Measurements from ENCODE around the gene BLVRA.
A peak's percentile ranks its signal among the peaks of the same experiment; 100 is the strongest.
"Not testable (repeated sequence)": the region's sequence is repeated elsewhere in the genome, so short reads cannot be mapped to it uniquely, and the experiment has no call there.

Gene BLVRA, protein sequence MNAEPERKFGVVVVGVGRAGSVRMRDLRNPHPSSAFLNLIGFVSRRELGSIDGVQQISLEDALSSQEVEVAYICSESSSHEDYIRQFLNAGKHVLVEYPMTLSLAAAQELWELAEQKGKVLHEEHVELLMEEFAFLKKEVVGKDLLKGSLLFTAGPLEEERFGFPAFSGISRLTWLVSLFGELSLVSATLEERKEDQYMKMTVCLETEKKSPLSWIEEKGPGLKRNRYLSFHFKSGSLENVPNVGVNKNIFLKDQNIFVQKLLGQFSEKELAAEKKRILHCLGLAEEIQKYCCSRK

GRCh38 chr7:43758029-43758821, at the start of gene BLVRA:
Gene BLVRA, plus strand, starts transcription at chr7:43758680. Its CDS starts 12,479 bp downstream, at chr7:43771159.
- peak; percentile 77 for DNase-seq

GRCh38 chr7:43711503-43711902, 47.0 kb upstream of the BLVRA start:
- no peak for DNase-seq

- DNase-seq = not testable (repeated sequence)
These were observed 42.5 kb upstream of the BLVRA start for GRCh38 chr7:43715966-43716365.

DNA sequence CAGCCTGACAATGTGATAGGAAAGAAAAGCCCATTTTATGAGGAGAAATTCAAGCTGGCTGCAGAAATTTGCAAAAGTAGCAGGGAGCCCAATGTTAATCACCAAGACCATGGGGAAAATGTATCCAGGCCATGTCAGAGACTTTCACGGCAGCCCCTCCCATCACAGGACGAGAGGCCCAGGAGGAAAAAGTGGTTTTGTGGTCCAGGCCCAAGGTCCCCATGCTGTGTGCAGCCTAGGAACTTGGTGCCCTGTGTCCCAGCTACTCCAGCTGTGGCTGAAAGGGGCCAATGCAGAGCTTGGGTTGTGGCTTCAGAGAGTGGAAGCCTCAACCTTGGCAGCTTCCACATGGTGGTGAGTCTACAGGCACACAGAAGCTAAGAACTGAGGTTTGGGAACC, 41.9 kb upstream of the BLVRA start:
- no peak for DNase-seq

DNA sequence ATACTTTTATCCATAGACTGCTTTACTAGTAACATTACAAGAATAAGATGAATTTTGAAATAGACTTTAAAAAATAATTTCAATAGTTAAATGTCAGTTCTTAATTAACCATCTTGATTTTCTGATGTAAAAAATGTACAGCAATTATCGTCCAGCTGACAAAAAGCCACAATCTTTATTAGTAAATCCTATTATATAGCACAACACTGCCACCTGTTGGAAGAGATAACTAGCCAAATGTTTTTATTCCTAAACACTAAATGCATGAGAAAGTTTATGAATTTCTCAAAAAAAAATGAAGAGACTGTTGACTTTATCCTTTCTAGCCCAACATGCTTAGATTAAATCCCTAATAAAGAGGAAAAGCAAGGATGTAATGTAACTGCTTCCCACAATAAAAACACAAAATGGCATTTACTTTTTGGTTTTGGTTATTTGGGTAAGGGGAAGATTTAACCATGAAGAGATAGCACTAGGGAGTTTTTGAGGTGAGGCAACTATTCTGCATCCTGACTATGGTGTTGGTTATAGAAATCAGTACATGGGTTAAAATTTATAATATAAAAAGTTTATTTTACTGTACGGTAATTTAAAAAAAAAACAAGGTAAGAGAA, 37.2 kb upstream of the BLVRA start:
- DNase-seq = no peak

DNA sequence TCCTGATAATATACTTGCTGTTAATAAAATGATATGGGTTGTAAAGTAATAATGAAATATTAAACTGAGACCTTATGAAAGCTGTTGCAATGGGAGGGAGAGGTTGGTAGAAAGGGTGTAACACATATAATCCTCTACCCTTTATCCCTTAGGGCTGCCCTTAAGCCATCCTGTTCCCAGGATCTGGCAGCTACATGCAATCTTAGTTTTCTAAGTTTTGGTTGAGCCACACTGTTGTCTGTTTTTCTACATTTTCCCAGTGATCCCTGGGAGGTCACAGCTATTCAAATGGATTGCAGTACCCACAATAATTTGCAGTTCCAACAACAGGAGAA, 35.5 kb upstream of the BLVRA start:
- no peak for DNase-seq

- DNase-seq = no peak
These were observed 33.2 kb upstream of the BLVRA start for GRCh38 chr7:43725251-43725650.

GRCh38 chr7:43726466-43726865, 32.0 kb upstream of the BLVRA start:
- DNase-seq = no peak

GRCh38 chr7:43727003-43727402, 31.5 kb upstream of the BLVRA start:
- no peak for DNase-seq

DNA sequence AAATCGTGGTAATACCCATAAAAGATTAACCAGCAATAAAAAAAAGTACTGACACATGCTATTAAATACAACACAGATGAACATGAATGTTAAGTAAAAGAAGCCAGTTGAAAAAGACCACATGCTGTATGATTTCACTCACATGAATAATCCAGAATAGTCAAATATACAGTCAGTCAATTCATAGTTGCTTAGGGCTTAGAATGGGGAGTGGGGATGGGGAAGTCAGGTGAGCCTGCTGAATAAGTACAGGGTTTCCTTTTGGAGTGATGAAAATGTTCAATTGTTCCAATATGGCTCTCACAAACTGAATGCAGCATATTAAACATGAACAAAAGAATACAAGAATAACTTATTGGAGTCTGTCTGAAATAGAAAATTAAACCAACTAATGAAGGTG, 31.0 kb upstream of the BLVRA start:
- no peak for DNase-seq

GRCh38 chr7:43729214-43729923, 29.1 kb upstream of the BLVRA start, which contains the start of gene COA1:
Gene COA1, minus strand, starts transcription at chr7:43729523. Its CDS starts 80,909 bp downstream, at chr7:43648614.
- peak; percentile 89 for DNase-seq

DNA sequence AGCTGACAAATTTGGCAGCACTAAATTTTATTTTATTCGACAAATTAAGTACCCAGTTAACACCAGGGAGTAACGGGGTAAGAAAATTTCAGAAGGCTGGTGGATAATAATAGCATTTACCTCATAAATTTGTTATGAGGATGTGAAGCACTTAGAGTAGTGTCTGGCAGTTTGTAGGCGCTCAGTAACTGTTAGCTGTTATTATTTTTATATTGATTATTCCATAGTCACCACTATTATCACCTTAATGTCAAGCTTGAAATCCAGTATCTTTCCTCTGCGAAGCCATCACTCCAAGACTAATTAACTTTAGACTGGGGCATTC, 28.6 kb upstream of the BLVRA start:
- DNase-seq = no peak

- DNase-seq = not testable (repeated sequence)
These were observed 27.0 kb upstream of the BLVRA start for GRCh38 chr7:43731494-43731893.

DNA sequence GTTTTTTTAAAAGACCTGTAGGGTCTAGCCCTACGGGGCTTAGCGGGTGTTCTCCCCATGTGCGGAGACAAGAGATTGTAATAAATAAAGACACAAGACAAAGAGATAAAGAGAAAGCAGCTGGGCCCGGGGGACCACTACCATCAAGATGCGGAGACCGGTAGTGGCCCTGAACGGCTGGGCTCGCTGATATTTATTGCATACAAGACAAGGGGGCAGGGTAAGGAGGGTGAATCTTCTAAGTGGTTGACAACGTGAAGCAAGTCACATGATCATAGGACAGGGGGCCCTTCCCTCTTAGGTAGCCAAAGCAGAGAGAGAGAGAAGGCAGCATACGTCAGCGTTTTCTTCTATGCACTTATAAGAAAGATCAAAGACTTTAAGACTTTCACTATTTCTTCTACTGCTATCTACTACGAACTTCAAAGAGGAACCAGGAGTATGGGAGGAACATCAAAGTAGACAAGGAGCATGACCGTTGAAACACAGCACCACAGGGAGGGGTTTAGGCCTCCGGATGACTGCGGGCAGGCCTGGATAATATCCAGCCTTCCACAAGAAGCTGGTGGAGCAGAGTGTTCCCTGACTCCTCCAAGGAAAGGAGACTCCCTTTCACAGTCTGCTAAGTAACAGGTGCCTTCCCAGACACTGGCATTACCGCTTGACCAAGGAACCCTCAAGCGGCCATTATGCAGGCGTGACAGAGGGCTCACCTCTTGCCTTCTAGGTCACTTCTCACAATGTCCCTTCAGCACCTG, 23.7 kb upstream of the BLVRA start:
- DNase-seq = not testable (repeated sequence)

DNA sequence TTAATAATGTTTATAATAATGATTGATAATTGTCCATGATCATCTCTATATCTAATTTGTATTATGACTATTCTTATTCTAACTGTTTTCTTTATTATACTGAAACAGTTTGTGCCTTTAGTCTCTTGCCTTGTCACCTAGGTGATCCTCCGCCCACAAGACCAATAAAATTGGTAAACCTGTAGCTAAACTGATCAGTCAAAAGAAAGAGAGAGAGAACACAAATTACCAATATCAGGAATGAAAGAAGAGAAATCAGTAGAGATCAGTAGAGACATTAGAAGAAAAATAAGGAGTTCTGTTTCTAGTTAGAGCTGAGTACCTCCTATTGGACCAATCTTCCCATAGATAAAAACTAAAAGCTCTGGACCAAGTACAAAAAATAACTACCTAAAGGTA, 23.1 kb upstream of the BLVRA start:
- no peak for DNase-seq

DNA sequence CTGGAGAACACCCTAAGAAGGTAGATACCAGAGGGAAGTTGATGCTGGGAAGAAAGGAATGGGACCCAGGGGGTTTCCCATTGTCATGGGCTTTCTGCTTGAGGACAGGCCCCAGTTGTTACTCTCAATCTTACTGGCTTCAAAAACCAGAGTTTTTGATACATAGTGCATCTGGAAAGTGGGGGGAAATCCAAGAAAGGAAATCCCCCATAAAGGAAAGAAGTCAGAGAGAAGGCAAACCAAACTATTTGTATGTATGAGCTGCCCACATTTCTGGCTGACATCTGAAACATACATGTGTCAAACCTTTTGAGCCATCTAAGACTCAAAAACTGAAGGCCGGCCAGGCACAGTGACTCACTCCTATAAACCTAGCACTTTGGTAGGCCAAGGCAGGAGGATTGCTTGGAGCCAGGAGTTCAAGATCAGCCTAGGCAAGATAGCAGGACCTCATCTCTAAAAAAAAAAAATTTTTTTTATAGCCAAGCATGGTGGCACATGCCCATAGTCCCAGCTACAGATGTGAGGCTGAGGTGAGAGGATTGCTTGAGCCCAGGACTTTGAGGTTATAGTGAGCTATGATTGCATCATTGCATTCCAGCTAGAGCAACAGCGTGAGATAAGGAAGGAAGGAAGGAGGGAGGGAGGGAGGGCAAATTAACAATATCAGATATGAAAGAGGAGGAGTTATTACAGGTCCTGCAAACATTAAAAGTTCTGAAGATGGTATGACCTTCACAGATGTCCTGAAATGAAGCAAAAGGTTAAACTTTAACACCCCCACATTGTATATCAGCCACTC, 22.5 kb upstream of the BLVRA start:
- no peak for DNase-seq

- DNase-seq = no peak
These were observed 20.9 kb upstream of the BLVRA start for GRCh38 chr7:43737467-43738127.

- no peak for DNase-seq
These were observed 15.8 kb upstream of the BLVRA start for GRCh38 chr7:43742692-43743091.

GRCh38 chr7:43747328-43748105, 11.0 kb upstream of the BLVRA start:
- DNase-seq = no peak

DNA sequence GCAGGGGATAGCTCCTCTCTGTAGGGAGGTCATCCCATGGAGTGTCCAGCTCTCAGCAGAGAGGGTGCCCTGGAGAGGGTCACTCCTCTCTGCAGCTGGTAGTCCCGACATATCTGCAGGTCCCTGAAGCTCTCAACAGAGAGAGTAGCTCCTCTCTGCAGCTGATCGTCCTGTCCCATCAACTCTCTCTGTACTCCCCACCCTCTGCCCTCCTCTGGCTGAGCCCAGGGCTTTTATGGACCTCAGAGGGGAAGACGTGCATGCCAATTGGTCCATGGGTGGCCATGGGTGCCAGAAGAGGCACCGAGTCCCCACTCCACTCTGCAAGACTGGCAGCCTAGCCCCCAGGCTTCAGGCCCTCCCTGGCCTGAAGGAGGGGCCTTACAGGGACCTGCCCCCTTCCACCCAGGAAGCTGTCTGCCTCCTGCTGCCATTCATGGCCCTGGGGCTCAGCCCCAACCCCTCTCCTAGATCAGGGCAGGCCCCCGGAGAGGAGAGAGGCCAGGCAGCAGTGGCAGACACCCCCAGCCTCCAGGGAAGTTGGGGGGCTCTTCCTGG, 9.0 kb upstream of the BLVRA start:
- DNase-seq = no peak
